HCT116 (cell line): ENCODE data around the gene PDE10A. TPM values are rescaled to one million over a fixed set of nuclear protein-coding genes. Genes with fewer than 3 reads are reported as not detected.

Source experiments
- ATAC-seq: fragments of 200-7000 bp; cut with Tn5 transposase; 2 replicates; pipeline ENCODE4 v1.9.1; 2020; ENCODE audit warnings: mild to moderate bottlenecking, moderate library complexity
- BruUV-seq: library from RNA; stranded (reverse); fragments of 400-500 nt; replicated peaks from 2 replicates; lab custom pipeline; 2021; lab: Mats Ljungman, UMichigan
- CTCF ChIA-PET: fragments of 300-600 bp; sonication (Branson Sonifier 250); formaldehyde crosslinking; loops from one replicate; lab custom pipeline; 2021; ENCODE audit warnings: antibody characterized with exemption; lab: Charles Lee
- POLR2A ChIA-PET: fragments of 300-600, 350-600 bp; sonication (Branson Sonifier 250); formaldehyde crosslinking; loops from one replicate; lab custom pipeline; 2021; ENCODE audit warnings: antibody characterized with exemption; lab: Charles Lee
- RAD21 ChIA-PET, 2 experiments: fragments of 300-600 bp; sonication (Branson Sonifier 250); formaldehyde crosslinking; loops; one replicate each; lab custom pipeline; 2023; ENCODE audit warnings: low total read pairs in 2 of 2; ENCODE audit not compliant: uncharacterized antibody in 2 of 2, unreplicated experiment in 2 of 2, low non-redundant PET in 1 of 2; lab: Charles Lee
- DNase-seq: peaks from one replicate; pipeline ENCODE4 v3.0.0-alpha.2; 2010; ENCODE audit warnings: low read depth, low spot score
- H2AFZ ChIP-seq: fragments of 200-600 bp; shearing (Covaris generic), sonication (generic); 2 replicates; pipeline ENCODE4 v1.6.1; 2017; ENCODE audit warnings: low read depth, mixed run types, mixed read lengths, antibody characterized with exemption, low read length; ENCODE audit not compliant: poor library complexity, severe bottlenecking
- H3K27ac ChIP-seq: 2 replicates; pipeline ENCODE4 v1.5.1; 2012; ENCODE audit warnings: low read depth, low read length
- H3K27me3 ChIP-seq: fragments of 200-600 bp; sonication (generic); 2 replicates; pipeline ENCODE4 v1.6.1; 2016; ENCODE audit warnings: mixed run types, low read length, mixed read lengths; ENCODE audit not compliant: insufficient read depth
- H3K36me3 ChIP-seq, 2 experiments: fragments of 200-500 bp in 1 of 2; fragments of 200-600 bp in 1 of 2; sonication (Bioruptor generic) in 1 of 2; sonication (generic) in 1 of 2; 2 replicates each; pipeline versions ENCODE4 v1.5.1 to v1.6.1; 2014 to 2016; ENCODE audit warnings: low read length in 2 of 2, inconsistent platforms in 1 of 2, mixed read lengths in 1 of 2, mixed run types in 1 of 2; ENCODE audit not compliant: insufficient read depth in 2 of 2, control insufficient read depth in 1 of 2
- H3K4me1 ChIP-seq, 2 experiments: fragments of 200-600 bp in 1 of 2; sonication (generic) in 1 of 2; 2 replicates each; pipeline versions ENCODE4 v1.5.1 to v1.6.1; 2012 to 2017; ENCODE audit warnings: low read length in 2 of 2, inconsistent platforms in 1 of 2, mild to moderate bottlenecking in 1 of 2, mixed read lengths in 1 of 2, mixed run types in 1 of 2, moderate library complexity in 1 of 2; ENCODE audit not compliant: insufficient read depth in 2 of 2, control insufficient read depth in 1 of 2
- H3K4me2 ChIP-seq: fragments of 200-600 bp; sonication (generic); 2 replicates; pipeline ENCODE4 v1.6.1; 2017; ENCODE audit warnings: mixed run types, low read length, mixed read lengths
- H3K4me3 ChIP-seq, 2 experiments: fragments of 200-600 bp in 1 of 2; sonication (generic) in 1 of 2; replicated peaks in 1 of 2; 2 replicates each; pipeline ENCODE4 v1.5.1; 2011 to 2016; ENCODE audit warnings: low read length in 2 of 2, control low read depth in 1 of 2, low read depth in 1 of 2, mild to moderate bottlenecking in 1 of 2, mixed read lengths in 1 of 2, mixed run types in 1 of 2
- H3K79me2 ChIP-seq: fragments of 200-600 bp; sonication (generic); 2 replicates; pipeline ENCODE4 v1.6.1; 2017; ENCODE audit warnings: mild to moderate bottlenecking, mixed run types, low read length, moderate library complexity, mixed read lengths; ENCODE audit not compliant: insufficient read depth
- H3K9ac ChIP-seq: fragments of 200-600 bp; sonication (generic); 2 replicates; pipeline ENCODE4 v1.6.1; 2016; ENCODE audit warnings: low read length, mixed read lengths
- H3K9me2 ChIP-seq: fragments of 200-600 bp; sonication (generic), shearing (Covaris generic); 2 replicates; pipeline ENCODE4 v1.6.1; 2017; ENCODE audit warnings: mixed run types, mild to moderate bottlenecking, moderate library complexity; ENCODE audit not compliant: insufficient read depth
- H3K9me3 ChIP-seq, 2 experiments: fragments of 200-500 bp in 1 of 2; fragments of 200-600 bp in 1 of 2; sonication (Bioruptor generic) in 1 of 2; sonication (generic) in 1 of 2; 2 replicates each; pipeline ENCODE4 v1.6.1; 2014 to 2017; ENCODE audit warnings: low read length in 2 of 2, mixed read lengths in 2 of 2, inconsistent platforms in 1 of 2, low read depth in 1 of 2, mild to moderate bottlenecking in 1 of 2, mixed run types in 1 of 2, moderate library complexity in 1 of 2; ENCODE audit not compliant: control insufficient read depth in 1 of 2, insufficient read depth in 1 of 2
- H4K20me1 ChIP-seq: fragments of 200-600 bp; sonication (generic), shearing (Covaris generic); 2 replicates; pipeline ENCODE4 v1.6.1; 2017; ENCODE audit warnings: mixed run types, mild to moderate bottlenecking, moderate library complexity; ENCODE audit not compliant: insufficient read depth
- CEBPB ChIP-seq: IDR thresholded peaks from 2 replicates; pipeline ENCODE4 v1.6.1; 2012; ENCODE audit warnings: low read depth
- CTCF ChIP-seq, 3 experiments: fragments of 200-600 bp in 1 of 3; sonication (generic) in 1 of 3; IDR thresholded peaks in 2 of 3; conservative IDR thresholded peaks in 1 of 3; 2 replicates each; pipeline ENCODE4 v1.5.1; 2012 to 2017; ENCODE audit warnings: low read depth in 2 of 3, low read length in 2 of 3, antibody characterized with exemption in 1 of 3, borderline replicate concordance in 1 of 3, control low read depth in 1 of 3, mild to moderate bottlenecking in 1 of 3, mixed read lengths in 1 of 3, mixed run types in 1 of 3, moderate library complexity in 1 of 3; ENCODE audit not compliant: insufficient read depth in 1 of 3
- EZH2 ChIP-seq: fragments of 200-600 bp; sonication (generic); IDR thresholded peaks from 2 replicates; pipeline ENCODE4 v1.6.1; 2017; ENCODE audit warnings: antibody characterized with exemption, mixed run types
- EZH2phosphoT487 ChIP-seq: fragments of 200-600 bp; IDR thresholded peaks from 2 replicates; pipeline ENCODE4 v1.6.1; 2018; ENCODE audit warnings: antibody characterized with exemption, borderline replicate concordance
- JUND ChIP-seq: IDR thresholded peaks from 2 replicates; pipeline ENCODE4 v1.6.1; 2012
- POLR2A ChIP-seq: IDR thresholded peaks from 2 replicates; pipeline ENCODE4 v1.7.0; 2011; ENCODE audit warnings: borderline replicate concordance; ENCODE audit not compliant: insufficient read depth, insufficient read length; ENCODE audit errors: extremely low read depth
- RAD21 ChIP-seq: IDR thresholded peaks from 2 replicates; pipeline ENCODE4 v1.6.1; 2012; ENCODE audit warnings: low read depth, mild to moderate bottlenecking
- REST ChIP-seq: IDR thresholded peaks from 2 replicates; pipeline ENCODE4 v1.6.1; 2012; ENCODE audit warnings: low read depth
- SP1 ChIP-seq: IDR thresholded peaks from 2 replicates; pipeline ENCODE4 v1.6.1; 2012; ENCODE audit warnings: low read depth
- SRF ChIP-seq: IDR thresholded peaks from 2 replicates; pipeline ENCODE4 v1.6.1; 2012; ENCODE audit warnings: low read depth
- ZFX ChIP-seq: fragments of 450-650 bp; IDR thresholded peaks from 2 replicates; pipeline ENCODE4 v1.6.1; 2017
- intact Hi-C: fragments of 100-400 bp; cut with micrococcal nuclease; formaldehyde crosslinking; loops from 2 replicates; pipeline ENCODE4 v1.10.0; 2022
- total RNA-seq: library from RNA; stranded (reverse); gene quantifications from one replicate; pipeline ENCODE4 v1.2.1, GENCODE V29; 2021; ENCODE audit not compliant: unreplicated experiment
- TF ChIP-seq, protein P1 (sequence below): IDR thresholded peaks from 2 replicates; pipeline ENCODE4 v1.6.1; 2012

PDE10A gene
- total RNA-seq, 1 experiment from 2014 or later: 0.37 TPM

DNA sequence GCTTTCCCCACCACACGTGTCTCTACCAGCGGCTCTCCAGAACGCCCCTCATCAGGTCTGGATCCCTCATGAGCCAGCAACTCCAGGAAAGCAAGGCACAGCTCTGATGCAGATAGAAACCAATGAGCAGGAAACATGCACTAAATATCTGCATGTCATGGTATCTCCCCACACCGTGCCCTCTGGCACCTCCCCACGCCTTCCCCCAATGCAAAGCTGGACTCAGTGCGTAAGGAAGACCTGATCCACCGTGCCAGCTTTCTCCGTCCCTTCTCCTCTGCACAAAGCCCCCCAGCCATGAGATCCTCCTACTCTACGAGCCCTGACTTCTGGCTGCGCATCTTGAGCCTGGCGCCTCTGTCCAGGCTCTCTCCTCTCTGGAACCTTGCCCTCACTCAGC is 9.4 kb downstream of the PDE10A start:
- no peaks in the 10 kb centered on the region for H3K79me2 ChIP-seq
- CTCF ChIA-PET: no interaction called here
- no TSS peak for BruUV-seq
- no peaks in the 10 kb centered on the region for H3K36me3 ChIP-seq
- H3K9ac ChIP-seq: no peak overlapping the region
- H3K4me3 ChIP-seq: no peak overlapping the region
- RAD21 ChIA-PET: no interaction called here
- no peak overlapping the region for H3K27ac ChIP-seq
- no peaks in the 10 kb centered on the region for H4K20me1 ChIP-seq
- POLR2A ChIA-PET: no interaction called here
- no peak overlapping the region for H2AFZ ChIP-seq
- no peaks in the 10 kb centered on the region for H3K9me3 ChIP-seq
- intact Hi-C loops: no loop called here
- DNase-seq (no peak), ATAC-seq (no peak)
- no peaks in the 10 kb centered on the region for H3K9me2 ChIP-seq
- H3K4me1 ChIP-seq: no peaks in the 10 kb centered on the region
- no peaks in the 10 kb centered on the region for H3K27me3 ChIP-seq
- TF ChIP-seq SP1: no peak
- no peak for TF ChIP-seq REST
- no peak for TF ChIP-seq RAD21
- TF ChIP-seq EZH2phosphoT487: no peak
- TF ChIP-seq EZH2: no peak
- TF ChIP-seq JUND: no peak
- TF ChIP-seq, protein P1, sequence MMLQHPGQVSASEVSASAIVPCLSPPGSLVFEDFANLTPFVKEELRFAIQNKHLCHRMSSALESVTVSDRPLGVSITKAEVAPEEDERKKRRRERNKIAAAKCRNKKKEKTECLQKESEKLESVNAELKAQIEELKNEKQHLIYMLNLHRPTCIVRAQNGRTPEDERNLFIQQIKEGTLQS: no peak
- TF ChIP-seq, all 23 proteins: peak for 0
- no peak overlapping the region for H3K4me2 ChIP-seq

DNA sequence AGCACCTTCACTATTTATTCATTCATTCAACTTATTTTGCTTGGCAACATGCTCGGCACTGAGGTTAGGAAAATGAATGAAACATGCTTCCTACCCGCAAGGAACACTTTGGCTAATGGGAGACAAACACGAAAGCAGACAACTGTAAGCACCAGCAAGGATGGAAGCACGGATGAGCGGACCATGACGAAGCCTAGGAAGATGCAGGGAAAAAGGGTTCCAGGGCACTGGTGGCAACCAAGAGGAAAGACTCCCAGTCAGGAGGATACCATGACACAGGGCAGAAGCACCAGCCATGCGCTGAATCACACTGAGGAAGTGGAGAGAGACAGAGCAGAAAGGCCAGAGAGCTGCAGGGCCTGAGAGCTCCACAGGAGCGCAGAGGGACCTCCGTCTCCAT is 9.8 kb downstream of the PDE10A start:
- no peak overlapping the region for H3K27ac ChIP-seq
- ChIA-PET RAD21 (no interaction called here), POLR2A (no interaction called here), CTCF (no interaction called here)
- no peak for DNase-seq
- no peaks in the 10 kb centered on the region for H3K79me2 ChIP-seq
- no peak overlapping the region for H3K4me2 ChIP-seq
- H3K36me3 ChIP-seq: no peaks in the 10 kb centered on the region
- intact Hi-C loops: no loop called here
- no peaks in the 10 kb centered on the region for H3K9me3 ChIP-seq
- no peaks in the 10 kb centered on the region for H4K20me1 ChIP-seq
- no peak overlapping the region for H2AFZ ChIP-seq
- H3K4me3 ChIP-seq: no peak overlapping the region
- H3K9me2 ChIP-seq: no peaks in the 10 kb centered on the region
- BruUV-seq: no TSS peak
- H3K27me3 ChIP-seq: no peaks in the 10 kb centered on the region
- no peak overlapping the region for H3K9ac ChIP-seq
- no peak for ATAC-seq
- H3K4me1 ChIP-seq: no peaks in the 10 kb centered on the region
- TF ChIP-seq SRF (no peak), CEBPB (no peak), POLR2A (no peak), SP1 (no peak), EZH2phosphoT487 (no peak), ZFX (no peak), JUND (no peak), CTCF (IDR thresholded peaks at IDR 0.05 in 2 of 3, conservative IDR thresholded peaks at IDR 0.05 in 1 of 3; ENCODE audit: borderline replicate concordance in 1 of 3, insufficient read depth in 1 of 3, low read depth in 2 of 3, low read length in 2 of 3) (no peak), EZH2 (no peak)
